Measurements from ENCODE around the gene CLDN9.

The CLDN9 gene

GRCh38 chr16:3059041-3059722 lies 46.5 kb downstream of the CLDN9 start:
- Mint-ChIP-seq H3K36me3 (ENCODE audit: low read depth) (peaks cover 4% of the 10 kb centered on the region), H3K4me3 (peak overlapping the region; percentile 86 to 90 (median 87)), H3K27me3 (ENCODE audit: low read depth) (peaks cover 22% of the 10 kb centered on the region), H3K4me1 (peaks cover 24% of the 10 kb centered on the region), H3K9me3 (no peaks in the 10 kb centered on the region), H3K27ac (peak overlapping the region; percentile 58 to 86 (median 80))
- TF ChIP-seq, protein P1, sequence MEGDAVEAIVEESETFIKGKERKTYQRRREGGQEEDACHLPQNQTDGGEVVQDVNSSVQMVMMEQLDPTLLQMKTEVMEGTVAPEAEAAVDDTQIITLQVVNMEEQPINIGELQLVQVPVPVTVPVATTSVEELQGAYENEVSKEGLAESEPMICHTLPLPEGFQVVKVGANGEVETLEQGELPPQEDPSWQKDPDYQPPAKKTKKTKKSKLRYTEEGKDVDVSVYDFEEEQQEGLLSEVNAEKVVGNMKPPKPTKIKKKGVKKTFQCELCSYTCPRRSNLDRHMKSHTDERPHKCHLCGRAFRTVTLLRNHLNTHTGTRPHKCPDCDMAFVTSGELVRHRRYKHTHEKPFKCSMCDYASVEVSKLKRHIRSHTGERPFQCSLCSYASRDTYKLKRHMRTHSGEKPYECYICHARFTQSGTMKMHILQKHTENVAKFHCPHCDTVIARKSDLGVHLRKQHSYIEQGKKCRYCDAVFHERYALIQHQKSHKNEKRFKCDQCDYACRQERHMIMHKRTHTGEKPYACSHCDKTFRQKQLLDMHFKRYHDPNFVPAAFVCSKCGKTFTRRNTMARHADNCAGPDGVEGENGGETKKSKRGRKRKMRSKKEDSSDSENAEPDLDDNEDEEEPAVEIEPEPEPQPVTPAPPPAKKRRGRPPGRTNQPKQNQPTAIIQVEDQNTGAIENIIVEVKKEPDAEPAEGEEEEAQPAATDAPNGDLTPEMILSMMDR (IDR thresholded peaks at IDR 0.05; ENCODE audit: unreplicated experiment in 3 of 3), result peak; percentile 93 to 97 (median 97)

GRCh38 chr16:3059723-3060242 lies 47.1 kb downstream of the CLDN9 start:
- H3K27ac Mint-ChIP-seq, result peak overlapping the region; percentile 58 to 86 (median 80)
- H3K27me3 Mint-ChIP-seq (ENCODE audit: low read depth), result peaks cover 22% of the 10 kb centered on the region
- TF ChIP-seq, protein P1 (IDR thresholded peaks at IDR 0.05; ENCODE audit: unreplicated experiment in 3 of 3), result no peak
- H3K4me1 Mint-ChIP-seq, result peaks cover 24% of the 10 kb centered on the region
- peaks cover 4% of the 10 kb centered on the region for H3K36me3 Mint-ChIP-seq (ENCODE audit: low read depth)
- no peaks in the 10 kb centered on the region for H3K9me3 Mint-ChIP-seq
- peak overlapping the region; percentile 78 to 83 (median 83) for H3K4me3 Mint-ChIP-seq

DNA sequence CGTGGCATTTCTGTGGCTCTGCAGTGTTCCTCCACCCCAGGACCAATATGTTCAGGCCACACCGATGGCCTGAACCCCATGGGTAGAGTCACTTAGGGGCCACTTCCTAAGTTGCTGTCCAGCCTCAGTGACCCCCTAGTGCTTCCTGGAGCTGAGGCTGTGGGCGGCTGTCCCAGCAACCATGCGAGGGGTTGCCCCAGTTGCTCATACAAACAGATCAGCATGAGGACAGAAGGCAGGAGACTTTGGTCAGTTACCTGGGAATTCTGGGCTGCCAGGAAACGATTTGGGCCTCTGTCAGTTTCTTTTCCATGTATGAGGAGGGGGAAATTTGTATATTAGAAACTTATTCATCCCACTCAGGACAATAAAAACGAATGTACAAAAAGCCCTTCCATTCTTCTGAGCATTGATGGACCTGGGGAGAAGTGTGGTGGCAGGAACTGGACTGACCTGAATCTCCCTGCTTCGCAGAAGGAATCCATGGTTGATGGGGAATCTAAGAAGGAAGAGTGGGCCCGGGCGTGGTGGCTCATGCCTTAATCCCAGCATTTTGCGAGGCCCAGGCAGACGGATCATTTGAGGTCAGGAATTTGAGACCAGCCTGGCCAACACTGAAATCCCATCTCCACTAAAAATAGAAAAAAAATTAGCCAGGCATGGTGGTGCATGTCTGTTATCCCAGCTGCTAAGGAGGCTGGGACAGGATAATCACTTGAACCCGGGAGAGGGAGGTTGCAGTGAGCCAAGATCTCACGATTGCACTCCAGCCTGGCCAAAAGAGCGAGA lies 47.8 kb downstream of the CLDN9 start:
- TF ChIP-seq, protein P1 (IDR thresholded peaks at IDR 0.05; ENCODE audit: unreplicated experiment in 3 of 3), result no peak
- peaks cover 4% of the 10 kb centered on the region for H3K36me3 Mint-ChIP-seq (ENCODE audit: low read depth)
- peak overlapping the region; percentile 78 to 83 (median 83) for H3K4me3 Mint-ChIP-seq
- peaks cover 17% of the 10 kb centered on the region for H3K27me3 Mint-ChIP-seq (ENCODE audit: low read depth)
- H3K4me1 Mint-ChIP-seq, result peaks cover 27% of the 10 kb centered on the region
- H3K27ac Mint-ChIP-seq, result peak overlapping the region; percentile 58 to 83 (median 80)
- H3K9me3 Mint-ChIP-seq, result no peaks in the 10 kb centered on the region

DNA sequence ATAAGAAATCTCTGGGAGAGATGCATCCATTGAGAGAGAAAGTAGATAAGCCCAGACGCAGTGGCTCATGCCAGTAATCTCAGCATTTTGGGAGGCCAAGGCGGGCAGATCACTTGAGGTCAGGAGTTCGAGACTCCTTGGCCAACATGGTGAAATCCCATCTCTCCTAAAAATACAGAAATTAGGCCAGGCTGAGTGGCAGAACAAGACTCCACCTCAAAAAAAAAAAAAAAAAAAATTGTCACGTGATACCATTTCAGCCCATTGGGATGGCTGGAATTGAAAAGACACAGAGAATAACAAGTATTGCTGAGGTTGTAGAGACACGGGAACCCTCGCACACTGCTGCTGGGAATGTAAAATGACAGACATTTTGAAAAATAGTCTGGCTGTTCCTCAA lies 49.8 kb downstream of the CLDN9 start:
- no peak overlapping the region for H3K4me3 Mint-ChIP-seq
- H3K27ac Mint-ChIP-seq, result peak overlapping the region in 1 of 3 experiments; percentile 55
- TF ChIP-seq, protein P1 (IDR thresholded peaks at IDR 0.05; ENCODE audit: unreplicated experiment in 3 of 3), result no peak
- H3K36me3 Mint-ChIP-seq (ENCODE audit: low read depth), result peaks cover under 1% of the 10 kb centered on the region
- H3K9me3 Mint-ChIP-seq, result no peaks in the 10 kb centered on the region
- peaks cover 35% of the 10 kb centered on the region for H3K4me1 Mint-ChIP-seq
- H3K27me3 Mint-ChIP-seq (ENCODE audit: low read depth), result peaks cover 14% of the 10 kb centered on the region

- Mint-ChIP-seq H3K4me1 (peaks cover 35% of the 10 kb centered on the region), H3K27me3 (ENCODE audit: low read depth) (peaks cover 14% of the 10 kb centered on the region), H3K9me3 (no peaks in the 10 kb centered on the region), H3K27ac (peak overlapping the region in 1 of 3 experiments; percentile 23), H3K36me3 (ENCODE audit: low read depth) (no peaks in the 10 kb centered on the region), H3K4me3 (peak overlapping the region in 2 of 3 experiments; percentile 14 to 28)
- TF ChIP-seq, protein P1 (IDR thresholded peaks at IDR 0.05; ENCODE audit: unreplicated experiment in 3 of 3), result no peak
These were observed 51.1 kb downstream of the CLDN9 start for GRCh38 chr16:3063625-3064386.
